GM23338 (cell line): Measurements from ENCODE around the gene ZNF649. TPM values are rescaled to one million over a fixed set of nuclear protein-coding genes. Genes with fewer than 3 reads are reported as not detected.

Source experiments
- CTCF ChIP-seq, 2 experiments: fragments of 200-600 bp in 1 of 2; sonication (generic) in 1 of 2; conservative IDR thresholded peaks; 2 replicates each; pipeline versions ENCODE4 v1.5.1 to v1.6.1; 2016 to 2017; ENCODE audit warnings: antibody characterized with exemption in 2 of 2, low read depth in 2 of 2, mild to moderate bottlenecking in 2 of 2, moderate library complexity in 1 of 2
- JUNB ChIP-seq: IDR thresholded peaks from one replicate; pipeline ENCODE4 v1.6.1; 2016; ENCODE audit warnings: antibody characterized with exemption; ENCODE audit not compliant: unreplicated experiment
- POLR2AphosphoS5 ChIP-seq: IDR thresholded peaks from 2 replicates; pipeline ENCODE4 v1.6.1; 2016; ENCODE audit warnings: antibody characterized with exemption, low read depth
- REST ChIP-seq: IDR thresholded peaks from one replicate; pipeline ENCODE4 v1.6.1; 2018; ENCODE audit warnings: antibody characterized with exemption; ENCODE audit not compliant: unreplicated experiment
- STAT1 ChIP-seq: IDR thresholded peaks from one replicate; pipeline ENCODE4 v1.6.1; 2016; ENCODE audit warnings: antibody characterized with exemption; ENCODE audit not compliant: unreplicated experiment
- ZNF114 ChIP-seq: fragments of 250-450 bp; sonication (Bioruptor Pico); IDR thresholded peaks from 2 replicates; pipeline ENCODE4 v1.5.0; 2020; ENCODE audit warnings: mild to moderate bottlenecking, moderate library complexity
- polyA plus RNA-seq: library from polyadenylated mRNA; unstranded; fragments of >200 nt; fragmentation: Nextera tagmentation; extraction: Ambion mirVana; gene quantifications from 2 replicates; pipeline ENCODE4 v1.2.1, GENCODE V29; 2016
- total RNA-seq: library from RNA; depleted of rRNA; stranded (reverse); fragments of >200 nt; shearing (Covaris generic); gene quantifications from 2 replicates; pipeline ENCODE4 v1.2.3, GENCODE V29; 2014; rRNA removed

The ZNF649 gene
- total and polyA plus RNA-seq, 2 experiments from 2014 or later: 40.6 to 68.9 TPM

DNA sequence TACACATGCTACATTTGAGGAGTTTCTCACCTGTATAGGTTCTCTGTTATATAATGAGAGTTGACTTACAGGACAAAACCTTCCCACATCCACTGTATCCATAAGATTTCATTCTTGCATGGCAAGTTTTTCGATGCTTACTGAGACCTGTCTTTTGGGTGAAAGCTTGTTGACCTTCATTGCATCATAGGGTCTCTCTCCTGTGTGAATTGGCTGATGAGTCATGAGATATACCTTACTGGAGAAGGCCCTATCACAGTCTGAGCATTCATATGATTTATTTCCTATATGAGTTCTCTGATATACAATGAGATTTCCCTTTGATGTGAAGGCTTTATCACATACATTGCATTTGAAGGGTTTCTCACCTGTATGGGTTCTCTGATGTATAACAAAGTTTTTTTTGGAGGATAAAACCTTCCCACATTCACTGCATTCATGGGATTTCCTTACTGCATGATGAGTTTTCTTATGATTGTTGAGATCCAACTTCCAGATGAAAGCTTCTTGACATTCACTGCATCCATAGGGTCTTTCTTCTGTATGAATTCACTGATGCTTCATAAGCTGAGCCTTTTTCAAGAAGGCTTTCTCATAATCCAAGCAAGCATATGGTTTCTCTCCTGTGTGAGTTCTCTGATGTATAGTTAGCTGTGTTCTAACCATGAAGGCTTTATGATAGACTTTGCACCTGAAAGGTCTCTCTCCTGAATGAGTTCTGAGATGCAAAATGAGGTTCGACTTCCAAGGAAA is 42.8 kb downstream of the ZNF649 start (continued):
- TF ChIP-seq REST (no peak), STAT1 (no peak), ZNF114 (no peak), POLR2AphosphoS5 (no peak), CTCF (conservative IDR thresholded peaks at IDR 0.05; ENCODE audit: low read depth in 2 of 2) (no peak), JUNB (no peak)

Other genes starting within 250 kb of the ZNF649 start
- 5.1 and 5.2 TPM in 2 replicates for gene SPACA6, start 211.7 kb downstream of the ZNF649 start, total RNA-seq
- 8.2 and 11.5 TPM in 2 replicates for gene SPACA6, start 211.7 kb downstream of the ZNF649 start, polyA plus RNA-seq
- gene HAS1, start 181.0 kb downstream of the ZNF649 start, total RNA-seq: 1.8 and 2.0 TPM in 2 replicates
- gene HAS1, start 181.0 kb downstream of the ZNF649 start, polyA plus RNA-seq: 0.40 and 0.75 TPM in 2 replicates
- not detected in 2 replicates for gene FPR1, start 153.1 kb downstream of the ZNF649 start, total RNA-seq
- not detected in 2 replicates for gene FPR1, start 153.1 kb downstream of the ZNF649 start, polyA plus RNA-seq
- gene FPR2, start 143.8 kb downstream of the ZNF649 start, total RNA-seq: not detected in 2 replicates
- gene FPR2, start 143.8 kb downstream of the ZNF649 start, polyA plus RNA-seq: not detected in 2 replicates
- gene FPR3, start 109.9 kb downstream of the ZNF649 start, total RNA-seq: not detected in 2 replicates
- gene FPR3, start 109.9 kb downstream of the ZNF649 start, polyA plus RNA-seq: 0.16 TPM in 1 of 2 replicates, not detected in the other
- 27.4 and 37.7 TPM in 2 replicates for gene ZNF577, start 17.1 kb downstream of the ZNF649 start, total RNA-seq
- 11.2 and 18.3 TPM in 2 replicates for gene ZNF577, start 17.1 kb downstream of the ZNF649 start, polyA plus RNA-seq
- gene ZNF613, start 22.5 kb upstream of the ZNF649 start, total RNA-seq: 11.6 and 18.1 TPM in 2 replicates
- 6.0 and 13.8 TPM in 2 replicates for gene ZNF613, start 22.5 kb upstream of the ZNF649 start, polyA plus RNA-seq
- 5.6 and 5.8 TPM in 2 replicates for gene ZNF350, start 81.8 kb upstream of the ZNF649 start, total RNA-seq
- gene ZNF350, start 81.8 kb upstream of the ZNF649 start, polyA plus RNA-seq: 3.6 and 7.6 TPM in 2 replicates
- 11.0 and 11.4 TPM in 2 replicates for gene ZNF615, start 103.2 kb upstream of the ZNF649 start, total RNA-seq
- 3.7 and 4.5 TPM in 2 replicates for gene ZNF615, start 103.2 kb upstream of the ZNF649 start, polyA plus RNA-seq
- 21.6 and 26.2 TPM in 2 replicates for gene ZNF614, start 123.4 kb upstream of the ZNF649 start, total RNA-seq
- gene ZNF614, start 123.4 kb upstream of the ZNF649 start, polyA plus RNA-seq: 7.8 and 9.1 TPM in 2 replicates
- gene ZNF432, start 143.8 kb upstream of the ZNF649 start, total RNA-seq: 9.0 and 13.2 TPM in 2 replicates
- gene ZNF432, start 143.8 kb upstream of the ZNF649 start, polyA plus RNA-seq: 3.3 and 3.8 TPM in 2 replicates
- gene ZNF841, start 190.7 kb upstream of the ZNF649 start, total RNA-seq: 12.8 and 20.0 TPM in 2 replicates
- gene ZNF841, start 190.7 kb upstream of the ZNF649 start, polyA plus RNA-seq: 3.8 and 5.3 TPM in 2 replicates
- 28.3 and 28.8 TPM in 2 replicates for gene ZNF616, start 234.9 kb upstream of the ZNF649 start, total RNA-seq
- 10.4 and 13.3 TPM in 2 replicates for gene ZNF616, start 234.9 kb upstream of the ZNF649 start, polyA plus RNA-seq